Epithelial cell of proximal tubule (primary cell): ENCODE measurements around the gene ADAM15. TPM values are rescaled to one million over a fixed set of nuclear protein-coding genes. Genes with fewer than 3 reads are reported as not detected.

Experiments used
- DNase-seq: peaks from one replicate; pipeline ENCODE4 v3.0.0-alpha.2; 2011; ENCODE audit warnings: low read depth
- H3K4me3 ChIP-seq: 2 replicates; pipeline ENCODE4 v1.5.1; 2011; ENCODE audit warnings: low read depth, mild to moderate bottlenecking, low read length
- total RNA-seq: library from RNA; depleted of rRNA; stranded (reverse); fragments of >200 nt; gene quantifications from 2 replicates; pipeline ENCODE4 v1.2.3, GENCODE V29; 2015
- TF ChIP-seq, protein P1 (sequence below): conservative IDR thresholded peaks from 2 replicates; pipeline ENCODE4 v1.5.1; 2012; ENCODE audit warnings: low read depth, mild to moderate bottlenecking, low read length

Gene ADAM15
- total RNA-seq, 1 donor from 2014 or later, result 164 TPM

- TF ChIP-seq, protein P1, sequence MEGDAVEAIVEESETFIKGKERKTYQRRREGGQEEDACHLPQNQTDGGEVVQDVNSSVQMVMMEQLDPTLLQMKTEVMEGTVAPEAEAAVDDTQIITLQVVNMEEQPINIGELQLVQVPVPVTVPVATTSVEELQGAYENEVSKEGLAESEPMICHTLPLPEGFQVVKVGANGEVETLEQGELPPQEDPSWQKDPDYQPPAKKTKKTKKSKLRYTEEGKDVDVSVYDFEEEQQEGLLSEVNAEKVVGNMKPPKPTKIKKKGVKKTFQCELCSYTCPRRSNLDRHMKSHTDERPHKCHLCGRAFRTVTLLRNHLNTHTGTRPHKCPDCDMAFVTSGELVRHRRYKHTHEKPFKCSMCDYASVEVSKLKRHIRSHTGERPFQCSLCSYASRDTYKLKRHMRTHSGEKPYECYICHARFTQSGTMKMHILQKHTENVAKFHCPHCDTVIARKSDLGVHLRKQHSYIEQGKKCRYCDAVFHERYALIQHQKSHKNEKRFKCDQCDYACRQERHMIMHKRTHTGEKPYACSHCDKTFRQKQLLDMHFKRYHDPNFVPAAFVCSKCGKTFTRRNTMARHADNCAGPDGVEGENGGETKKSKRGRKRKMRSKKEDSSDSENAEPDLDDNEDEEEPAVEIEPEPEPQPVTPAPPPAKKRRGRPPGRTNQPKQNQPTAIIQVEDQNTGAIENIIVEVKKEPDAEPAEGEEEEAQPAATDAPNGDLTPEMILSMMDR, result no peak
- H3K4me3 ChIP-seq, result no peak overlapping the region
- DNase-seq, result no peak
Measured at GRCh38 chr1:155048449-155049334, 2.4 kb upstream of the ADAM15 start.

DNA sequence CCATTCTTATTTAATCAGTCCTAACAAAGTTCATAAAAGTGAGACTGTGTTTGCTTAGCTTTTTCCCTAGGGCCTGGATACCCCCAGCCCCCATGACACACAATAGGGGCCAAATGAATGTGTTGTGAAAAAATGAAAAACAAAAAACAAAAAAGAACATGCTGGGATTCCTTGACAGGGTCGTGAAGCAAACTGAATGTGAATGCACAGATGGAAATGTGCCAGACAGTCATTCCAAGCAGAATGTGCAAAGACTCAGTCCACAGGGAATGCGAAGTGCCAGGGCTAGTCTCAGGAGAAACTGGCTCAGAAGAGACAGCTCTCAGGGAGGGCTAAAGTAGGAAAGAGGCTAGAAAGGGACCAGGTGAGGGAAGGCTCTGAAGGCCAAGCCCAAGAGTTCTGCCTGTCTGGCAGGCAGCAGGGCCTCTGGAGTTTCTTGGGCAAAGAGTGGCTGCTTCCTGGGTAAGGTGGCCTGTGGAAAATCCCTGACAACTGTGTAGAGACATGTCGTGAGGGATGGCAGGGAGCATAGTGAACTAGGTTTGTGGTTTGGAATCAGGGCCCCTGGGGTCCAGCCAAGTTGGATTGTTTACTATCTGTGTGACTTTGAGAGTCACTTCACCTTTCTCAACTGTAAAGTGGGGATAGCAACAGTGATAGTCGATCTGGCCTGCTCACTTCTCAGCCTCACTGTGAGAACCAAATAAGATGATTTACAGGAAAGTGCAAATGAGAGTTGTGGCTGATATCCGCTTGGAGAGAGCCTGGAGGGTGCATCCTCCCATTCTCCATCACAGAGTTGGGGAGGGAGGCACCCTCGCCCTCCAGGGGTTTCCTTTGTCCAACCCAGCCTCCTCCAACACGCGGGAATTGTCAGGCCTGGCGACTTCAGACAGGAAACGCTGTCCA lies 1.2 kb upstream of the ADAM15 start:
- H3K4me3 ChIP-seq, result peak overlapping the region; percentile 57
- TF ChIP-seq, protein P1, result no peak
- DNase-seq, result no peak

DNA sequence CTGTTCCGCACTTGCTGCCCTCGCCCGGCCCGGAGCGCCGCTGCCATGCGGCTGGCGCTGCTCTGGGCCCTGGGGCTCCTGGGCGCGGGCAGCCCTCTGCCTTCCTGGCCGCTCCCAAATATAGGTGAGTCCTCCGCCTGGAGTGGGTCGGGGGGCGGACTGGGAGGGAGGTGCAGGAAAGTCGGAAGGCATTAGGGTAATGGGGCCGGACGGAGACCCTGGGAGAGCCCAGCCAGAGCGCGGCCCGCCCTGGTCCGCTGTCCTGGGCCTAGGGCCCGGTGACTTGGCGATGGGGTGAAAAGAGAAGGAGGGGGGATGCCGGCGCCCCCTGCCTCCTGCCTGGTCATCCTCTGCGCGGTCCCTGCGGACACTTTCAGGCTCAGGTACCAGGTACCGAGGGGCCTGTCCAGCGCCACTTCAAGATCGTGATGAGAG lies 243 bp downstream of the ADAM15 start:
- no peak for DNase-seq
- H3K4me3 ChIP-seq, result peak overlapping the region; percentile 57
- TF ChIP-seq, protein P1, result no peak

DNA sequence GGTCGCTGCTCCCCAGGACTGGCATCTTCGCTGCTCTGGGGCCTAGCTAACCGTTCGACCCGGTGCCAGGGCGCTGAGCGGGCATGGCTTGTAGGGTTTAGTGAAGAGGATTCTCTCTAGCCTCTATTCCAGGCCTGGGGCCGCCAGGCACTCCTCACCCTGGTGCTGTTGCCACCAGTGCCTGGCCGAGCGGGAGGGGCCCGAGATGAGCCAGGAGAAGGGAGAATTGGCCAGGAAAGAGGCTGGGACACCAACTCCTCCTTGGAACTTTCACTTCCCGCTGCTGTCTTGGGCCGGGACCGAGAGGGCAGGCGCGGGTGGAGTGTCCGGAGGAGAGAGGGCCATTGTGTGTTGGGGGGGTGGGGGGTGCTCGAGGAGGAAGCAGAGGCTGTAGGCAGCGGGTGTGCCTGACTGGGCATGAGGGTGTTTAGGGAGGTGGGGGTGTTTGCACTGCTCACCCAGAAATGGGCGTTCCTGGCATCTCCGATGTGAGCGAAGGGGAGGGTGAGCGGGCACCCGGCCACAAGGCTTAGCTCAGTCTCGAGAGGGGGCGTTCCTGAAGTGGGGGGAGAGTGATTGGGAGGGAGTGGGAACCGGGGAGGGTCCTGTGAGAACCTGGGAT lies 772 bp downstream of the ADAM15 start:
- TF ChIP-seq, protein P1, result no peak
- H3K4me3 ChIP-seq, result peak overlapping the region; percentile 57
- no peak for DNase-seq

GRCh38 chr1:155052439-155053395 lies 1.6 kb downstream of the ADAM15 start:
- TF ChIP-seq, protein P1, result peak; percentile 54
- no peak for DNase-seq
- H3K4me3 ChIP-seq, result peak overlapping the region; percentile 57
